Stimulated activated CD4-positive, alpha-beta T cell treated with anti-CD3 and anti-CD28 coated beads, Interleukin-4, amount 100 ng/mL, for 24 hours (primary cell): Measurements from ENCODE around the gene HLX.

ENCODE experiments used
- DNase-seq: peaks from one replicate; pipeline ENCODE4 v3.0.0-alpha.2; 2020

The HLX gene

GRCh38 chr1:220928320-220928719 lies 49.1 kb downstream of the HLX start:
- no peak for DNase-seq

- DNase-seq: no peak
Measured at GRCh38 chr1:220928725-220929300, 49.6 kb downstream of the HLX start.

- no peak for DNase-seq
Measured at GRCh38 chr1:220929304-220929703, 50.1 kb downstream of the HLX start.
